Measurements from ENCODE around the gene STEAP1B. TPM values are rescaled to one million over a fixed set of nuclear protein-coding genes. Genes with fewer than 3 reads are reported as not detected.

Gene STEAP1B
- total RNA-seq, 1 experiment from 2014 or later: 3.2 TPM

DNA sequence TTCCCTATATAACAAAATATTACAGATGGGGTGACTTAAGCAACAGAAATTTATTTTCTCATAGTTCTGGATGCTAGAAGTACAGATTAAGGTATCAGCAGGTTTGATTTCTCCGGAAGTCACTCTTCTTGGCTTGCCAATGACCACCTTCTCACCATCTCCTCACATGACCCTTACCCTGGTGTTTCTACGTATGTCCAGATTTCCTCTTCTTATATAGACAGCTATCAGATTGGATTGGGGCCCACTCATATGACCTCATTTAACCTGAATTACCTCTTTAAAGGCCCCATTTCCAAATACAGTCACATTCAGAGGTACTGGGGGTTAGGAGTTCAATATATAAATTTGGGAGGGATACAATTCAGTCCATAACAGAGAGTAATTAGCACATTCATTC lies 126.1 kb downstream of the STEAP1B start:
- no peaks in the 10 kb centered on the region for H3K36me3 Mint-ChIP-seq (ENCODE audit: insufficient read depth in 1 of 3, low read depth in 3 of 3)
- Histone ChIP-seq H3K56ac (ENCODE audit: insufficient read length, low read depth, low read length) (no peak overlapping the region), H3K23me2 (ENCODE audit: insufficient read length, low read depth, low read length, poor library complexity, severe bottlenecking) (no peaks in the 10 kb centered on the region), H3K4me1 (ENCODE audit: insufficient read depth, low read length) (no peaks in the 10 kb centered on the region), H3K79me1 (ENCODE audit: insufficient read depth, low read depth, low read length, poor library complexity, severe bottlenecking) (no peaks in the 10 kb centered on the region), H2AK5ac (ENCODE audit: insufficient read length, low read length) (no peak overlapping the region), H2AFZ (ENCODE audit: low read length) (no peak overlapping the region), H2BK20ac (ENCODE audit: low read depth, low read length, poor library complexity, severe bottlenecking) (no peak overlapping the region), H3K79me2 (ENCODE audit: insufficient read depth, low read length) (no peaks in the 10 kb centered on the region), H4K8ac (replicated peaks; ENCODE audit: insufficient read length, low read depth, low read length) (no peak overlapping the region), H2BK5ac (ENCODE audit: insufficient read length, low read length) (no peak overlapping the region), H3T11ph (ENCODE audit: low read length) (no peak overlapping the region), H3K9me3 (ENCODE audit: control insufficient read depth, low read depth, low read length) (no peaks in the 10 kb centered on the region), H3K14ac (ENCODE audit: insufficient read depth, low read length) (no peak overlapping the region), H4K20me1 (ENCODE audit: control insufficient read depth, insufficient read depth, insufficient read length) (no peaks in the 10 kb centered on the region), H3K27ac (ENCODE audit: insufficient read length, low read depth, low read length) (no peak overlapping the region), H2BK15ac (ENCODE audit: low read depth, low read length) (no peak overlapping the region), H3K23ac (ENCODE audit: insufficient read length, low read depth, low read length) (no peak overlapping the region), H3K4ac (ENCODE audit: low read depth, low read length) (no peak overlapping the region), H3K27me3 (ENCODE audit: insufficient read depth, low read length) (no peaks in the 10 kb centered on the region), H2BK12ac (ENCODE audit: insufficient read length, low read depth, low read length) (no peak overlapping the region), H3K9ac (ENCODE audit: extremely low read depth, insufficient read length, low read length) (no peak overlapping the region), H3K4me2 (ENCODE audit: insufficient read depth, insufficient read length, low read length) (no peak overlapping the region), H4K5ac (ENCODE audit: insufficient read length, low read depth, low read length) (no peak overlapping the region), H2BK120ac (ENCODE audit: low read depth, low read length, poor library complexity, severe bottlenecking) (no peak overlapping the region), H4K91ac (ENCODE audit: insufficient read length, low read depth, low read length) (no peak overlapping the region), H3K18ac (ENCODE audit: insufficient read length, low read depth, low read length) (no peak overlapping the region)
- no peak for DNase-seq
- no peaks in the 10 kb centered on the region for H3K9me3 Mint-ChIP-seq
- WGBS (ENCODE audit: extremely low coverage, insufficient read length, low lambda C conversion rate): no CpG with 5 or more reads among the region's 2 CpGs
- H3K27ac Mint-ChIP-seq: no peak overlapping the region
- H3K4me3 Mint-ChIP-seq: no peak overlapping the region
- TF ChIP-seq, protein P1, sequence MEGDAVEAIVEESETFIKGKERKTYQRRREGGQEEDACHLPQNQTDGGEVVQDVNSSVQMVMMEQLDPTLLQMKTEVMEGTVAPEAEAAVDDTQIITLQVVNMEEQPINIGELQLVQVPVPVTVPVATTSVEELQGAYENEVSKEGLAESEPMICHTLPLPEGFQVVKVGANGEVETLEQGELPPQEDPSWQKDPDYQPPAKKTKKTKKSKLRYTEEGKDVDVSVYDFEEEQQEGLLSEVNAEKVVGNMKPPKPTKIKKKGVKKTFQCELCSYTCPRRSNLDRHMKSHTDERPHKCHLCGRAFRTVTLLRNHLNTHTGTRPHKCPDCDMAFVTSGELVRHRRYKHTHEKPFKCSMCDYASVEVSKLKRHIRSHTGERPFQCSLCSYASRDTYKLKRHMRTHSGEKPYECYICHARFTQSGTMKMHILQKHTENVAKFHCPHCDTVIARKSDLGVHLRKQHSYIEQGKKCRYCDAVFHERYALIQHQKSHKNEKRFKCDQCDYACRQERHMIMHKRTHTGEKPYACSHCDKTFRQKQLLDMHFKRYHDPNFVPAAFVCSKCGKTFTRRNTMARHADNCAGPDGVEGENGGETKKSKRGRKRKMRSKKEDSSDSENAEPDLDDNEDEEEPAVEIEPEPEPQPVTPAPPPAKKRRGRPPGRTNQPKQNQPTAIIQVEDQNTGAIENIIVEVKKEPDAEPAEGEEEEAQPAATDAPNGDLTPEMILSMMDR (conservative IDR thresholded peaks at IDR 0.05): no peak
- no peaks in the 10 kb centered on the region; the same call in 1 of the 2 replicates for H3K27me3 Mint-ChIP-seq (ENCODE audit: low read depth)
- peaks cover 0 to 2% of the 10 kb centered on the region in 2 experiments; a peak in 1 of 4 replicates for H3K4me1 Mint-ChIP-seq
